Progenitor cell of endocrine pancreas (in vitro differentiated cells): ENCODE measurements around the gene CYP3A7. TPM values are rescaled to one million over a fixed set of nuclear protein-coding genes. Genes with fewer than 3 reads are reported as not detected.

Source experiments
- DNase-seq: peaks from one replicate; pipeline ENCODE4 v3.0.0; 2021; ENCODE audit warnings: low spot score; ENCODE audit not compliant: unreplicated experiment
- H3K27ac Mint-ChIP-seq: 2 replicates; pipeline ENCODE4 v1.8.0; 2021; ENCODE audit warnings: mild to moderate bottlenecking, moderate library complexity, mixed read lengths
- H3K27me3 Mint-ChIP-seq: 2 replicates; pipeline ENCODE4 v1.8.0; 2021; ENCODE audit warnings: mixed read lengths
- H3K36me3 Mint-ChIP-seq: 2 replicates; pipeline ENCODE4 v1.8.0; 2022; ENCODE audit warnings: mixed read lengths; ENCODE audit not compliant: insufficient read depth
- H3K4me1 Mint-ChIP-seq: 2 replicates; pipeline ENCODE4 v1.8.0; 2021; ENCODE audit warnings: low read depth, mixed read lengths
- H3K4me3 Mint-ChIP-seq: 2 replicates; pipeline ENCODE4 v1.8.0; 2021; ENCODE audit warnings: low read depth, mild to moderate bottlenecking, moderate library complexity, mixed read lengths
- H3K9me3 Mint-ChIP-seq: 2 replicates; pipeline ENCODE4 v1.8.0; 2021; ENCODE audit warnings: low read depth, mixed read lengths
- total RNA-seq: library from RNA; stranded (reverse); gene quantifications from 2 replicates; pipeline ENCODE4 v1.2.1, GENCODE V29; 2021
- TF ChIP-seq, protein P1 (sequence below): fragments of 200-600 bp; sonication (generic); IDR thresholded peaks from one replicate; pipeline ENCODE4 v1.5.0; 2021; ENCODE audit warnings: antibody characterized with exemption, mild to moderate bottlenecking; ENCODE audit not compliant: unreplicated experiment

CYP3A7 gene
- total RNA-seq, 1 donor from 2014 or later = not detected

DNA sequence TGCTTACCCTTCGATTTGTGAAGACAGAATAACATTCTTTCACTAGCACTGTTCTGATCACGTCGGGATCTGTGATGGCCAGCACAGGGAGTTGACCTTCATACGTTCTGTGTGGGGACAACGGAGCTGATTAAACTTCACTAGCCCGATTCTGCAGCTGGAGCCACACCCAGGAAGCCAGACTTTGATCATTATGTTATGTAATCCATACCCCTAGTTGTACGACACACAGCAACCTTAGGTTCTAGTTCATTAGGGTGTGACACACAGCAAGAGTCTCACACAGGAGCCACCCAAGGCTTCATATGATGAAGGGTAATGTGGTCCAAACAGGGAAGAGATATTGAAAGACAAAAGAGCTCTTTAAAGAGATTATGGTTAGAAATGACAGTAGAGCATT is 62.4 kb downstream of the CYP3A7 start:
- Mint-ChIP-seq H3K4me3 (no peak overlapping the region), H3K9me3 (no peaks in the 10 kb centered on the region)

GRCh38 chr7:99669782-99670181 is 65.2 kb downstream of the CYP3A7 start:
- Mint-ChIP-seq H3K27me3 (no peaks in the 10 kb centered on the region), H3K27ac (no peak overlapping the region), H3K4me1 (no peaks in the 10 kb centered on the region), H3K36me3 (peaks cover 3% of the 10 kb centered on the region), H3K9me3 (no peaks in the 10 kb centered on the region), H3K4me3 (no peak overlapping the region)
- no peak for DNase-seq
- TF ChIP-seq, protein P1, sequence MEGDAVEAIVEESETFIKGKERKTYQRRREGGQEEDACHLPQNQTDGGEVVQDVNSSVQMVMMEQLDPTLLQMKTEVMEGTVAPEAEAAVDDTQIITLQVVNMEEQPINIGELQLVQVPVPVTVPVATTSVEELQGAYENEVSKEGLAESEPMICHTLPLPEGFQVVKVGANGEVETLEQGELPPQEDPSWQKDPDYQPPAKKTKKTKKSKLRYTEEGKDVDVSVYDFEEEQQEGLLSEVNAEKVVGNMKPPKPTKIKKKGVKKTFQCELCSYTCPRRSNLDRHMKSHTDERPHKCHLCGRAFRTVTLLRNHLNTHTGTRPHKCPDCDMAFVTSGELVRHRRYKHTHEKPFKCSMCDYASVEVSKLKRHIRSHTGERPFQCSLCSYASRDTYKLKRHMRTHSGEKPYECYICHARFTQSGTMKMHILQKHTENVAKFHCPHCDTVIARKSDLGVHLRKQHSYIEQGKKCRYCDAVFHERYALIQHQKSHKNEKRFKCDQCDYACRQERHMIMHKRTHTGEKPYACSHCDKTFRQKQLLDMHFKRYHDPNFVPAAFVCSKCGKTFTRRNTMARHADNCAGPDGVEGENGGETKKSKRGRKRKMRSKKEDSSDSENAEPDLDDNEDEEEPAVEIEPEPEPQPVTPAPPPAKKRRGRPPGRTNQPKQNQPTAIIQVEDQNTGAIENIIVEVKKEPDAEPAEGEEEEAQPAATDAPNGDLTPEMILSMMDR = no peak

More for the DNA sequence above, 62.4 kb downstream of the CYP3A7 start:
- Mint-ChIP-seq H3K4me1 (peaks cover 15% of the 10 kb centered on the region), H3K27me3 (no peaks in the 10 kb centered on the region), H3K36me3 (peaks cover 1% of the 10 kb centered on the region), H3K27ac (no peak overlapping the region)
- TF ChIP-seq, protein P1 = no peak
- DNase-seq = no peak

DNA sequence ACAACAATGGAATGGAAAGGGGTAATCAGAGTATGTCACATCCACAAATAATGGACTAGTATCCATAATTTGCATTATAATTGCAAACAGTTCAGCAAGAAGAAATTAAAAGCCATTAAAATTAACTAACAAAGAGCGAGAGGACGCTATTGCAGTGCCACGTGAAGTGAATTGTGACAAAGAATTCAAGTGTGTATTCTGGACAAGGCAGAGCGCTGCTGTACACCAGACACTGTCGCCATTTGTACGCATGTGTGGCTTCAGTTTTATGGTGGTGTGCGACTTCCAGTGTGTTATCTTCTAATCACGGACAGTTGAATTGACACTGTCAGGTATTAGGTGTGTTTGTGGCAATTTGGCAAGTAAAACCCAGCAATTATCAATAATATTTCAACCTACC is 66.5 kb downstream of the CYP3A7 start:
- Mint-ChIP-seq H3K9me3 (peaks cover 4% of the 10 kb centered on the region), H3K4me3 (no peak overlapping the region), H3K36me3 (peaks cover 10% of the 10 kb centered on the region), H3K27ac (no peak overlapping the region), H3K27me3 (no peaks in the 10 kb centered on the region), H3K4me1 (no peaks in the 10 kb centered on the region)
- no peak for DNase-seq
- TF ChIP-seq, protein P1 = no peak

DNA sequence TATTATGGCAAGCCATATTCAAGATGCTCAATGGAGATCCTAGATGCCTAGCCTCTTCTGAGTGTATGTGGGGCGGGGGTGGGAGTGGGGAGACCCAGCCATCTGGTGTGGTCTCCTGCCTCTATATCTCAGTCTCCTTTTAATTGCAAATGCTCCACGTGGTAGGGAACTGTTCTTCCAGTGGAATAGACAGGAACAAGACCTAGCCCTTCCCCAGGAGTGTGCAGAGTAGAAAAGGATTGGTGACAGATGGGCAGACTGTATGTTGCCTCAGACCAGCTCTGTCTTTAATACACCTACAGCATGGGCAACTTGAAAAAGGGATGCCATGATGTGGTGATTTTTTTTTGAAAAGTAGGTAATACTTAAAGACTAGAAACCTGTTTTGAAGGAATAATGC is 67.8 kb downstream of the CYP3A7 start:
- Mint-ChIP-seq H3K4me3 (no peak overlapping the region), H3K27ac (no peak overlapping the region), H3K27me3 (no peaks in the 10 kb centered on the region), H3K36me3 (peaks cover 12% of the 10 kb centered on the region), H3K9me3 (peaks cover 4% of the 10 kb centered on the region), H3K4me1 (no peaks in the 10 kb centered on the region)
- TF ChIP-seq, protein P1 = no peak
- DNase-seq = no peak

GRCh38 chr7:99666013-99666395 is 69.0 kb downstream of the CYP3A7 start:
- H3K27me3 Mint-ChIP-seq = no peaks in the 10 kb centered on the region

More at GRCh38 chr7:99666013-99666395, 69.0 kb downstream of the CYP3A7 start:
- Mint-ChIP-seq H3K4me3 (no peak overlapping the region), H3K36me3 (peaks cover 14% of the 10 kb centered on the region), H3K4me1 (no peaks in the 10 kb centered on the region), H3K9me3 (peaks cover 4% of the 10 kb centered on the region), H3K27ac (no peak overlapping the region)
- no peak for DNase-seq
- TF ChIP-seq, protein P1 = no peak
